Measurements from ENCODE around the gene VEPH1. TPM values are rescaled to one million over a fixed set of nuclear protein-coding genes. Genes with fewer than 3 reads are reported as not detected.

VEPH1 gene
- total RNA-seq, 1 experiment from 2014 or later: 7.7 TPM

DNA sequence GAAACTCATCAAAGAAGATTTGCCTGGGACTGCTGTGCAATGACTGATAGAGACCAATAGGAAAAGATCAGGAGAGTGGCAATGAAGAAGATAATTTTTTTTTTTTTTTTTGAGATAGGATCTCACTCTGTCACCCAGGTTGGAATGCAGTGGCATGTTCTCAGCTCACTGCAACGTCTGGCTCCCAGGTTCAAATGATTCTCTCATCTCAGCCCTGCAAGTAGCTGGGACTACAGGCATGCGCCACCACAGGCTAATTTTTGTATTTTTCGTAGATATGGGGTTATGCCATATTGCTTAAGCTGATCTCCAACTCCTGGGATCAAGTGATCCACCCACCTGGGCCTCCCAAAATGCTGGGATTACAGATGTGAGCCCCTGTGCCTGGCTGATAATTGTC is 226.4 kb downstream of the VEPH1 start:
- Histone ChIP-seq H3K9ac (ENCODE audit: extremely low read depth, insufficient read length, low read length) (no peak overlapping the region), H4K91ac (ENCODE audit: insufficient read length, low read depth, low read length) (no peak overlapping the region), H2BK20ac (ENCODE audit: low read depth, low read length, poor library complexity, severe bottlenecking) (no peak overlapping the region), H2AFZ (ENCODE audit: low read length) (no peak overlapping the region), H3K18ac (ENCODE audit: insufficient read length, low read depth, low read length) (no peak overlapping the region), H3K4me1 (ENCODE audit: insufficient read depth, low read length) (peaks cover 14% of the 10 kb centered on the region; the same call in 1 of the 2 replicates), H3K27me3 (ENCODE audit: insufficient read depth, low read length) (no peaks in the 10 kb centered on the region), H3K4me2 (ENCODE audit: insufficient read depth, insufficient read length, low read length) (no peak overlapping the region), H3K14ac (ENCODE audit: insufficient read depth, low read length) (no peak overlapping the region), H3K27ac (ENCODE audit: insufficient read length, low read depth, low read length) (no peak overlapping the region), H2BK12ac (ENCODE audit: insufficient read length, low read depth, low read length) (no peak overlapping the region), H4K8ac (replicated peaks; ENCODE audit: insufficient read length, low read depth, low read length) (no peak overlapping the region), H3K23ac (ENCODE audit: insufficient read length, low read depth, low read length) (no peak overlapping the region), H3K79me2 (ENCODE audit: insufficient read depth, low read length) (no peaks in the 10 kb centered on the region), H4K5ac (ENCODE audit: insufficient read length, low read depth, low read length) (no peak overlapping the region), H2AK5ac (ENCODE audit: insufficient read length, low read length) (no peak overlapping the region), H3T11ph (ENCODE audit: low read length) (no peak overlapping the region), H2BK120ac (ENCODE audit: low read depth, low read length, poor library complexity, severe bottlenecking) (no peak overlapping the region), H2BK15ac (ENCODE audit: low read depth, low read length) (no peak overlapping the region), H3K56ac (ENCODE audit: insufficient read length, low read depth, low read length) (no peak overlapping the region), H3K4ac (ENCODE audit: low read depth, low read length) (no peak overlapping the region), H3K9me3 (ENCODE audit: control insufficient read depth, low read depth, low read length) (no peaks in the 10 kb centered on the region), H4K20me1 (ENCODE audit: control insufficient read depth, insufficient read depth, insufficient read length) (no peaks in the 10 kb centered on the region), H2BK5ac (ENCODE audit: insufficient read length, low read length) (no peak overlapping the region), H3K79me1 (ENCODE audit: insufficient read depth, low read depth, low read length, poor library complexity, severe bottlenecking) (no peaks in the 10 kb centered on the region), H3K23me2 (ENCODE audit: insufficient read length, low read depth, low read length, poor library complexity, severe bottlenecking) (no peaks in the 10 kb centered on the region)
- WGBS (ENCODE audit: extremely low coverage, insufficient read length, low lambda C conversion rate): no CpG with 5 or more reads among the region's 3 CpGs
- DNase-seq: no peak
- TF ChIP-seq, protein P1, sequence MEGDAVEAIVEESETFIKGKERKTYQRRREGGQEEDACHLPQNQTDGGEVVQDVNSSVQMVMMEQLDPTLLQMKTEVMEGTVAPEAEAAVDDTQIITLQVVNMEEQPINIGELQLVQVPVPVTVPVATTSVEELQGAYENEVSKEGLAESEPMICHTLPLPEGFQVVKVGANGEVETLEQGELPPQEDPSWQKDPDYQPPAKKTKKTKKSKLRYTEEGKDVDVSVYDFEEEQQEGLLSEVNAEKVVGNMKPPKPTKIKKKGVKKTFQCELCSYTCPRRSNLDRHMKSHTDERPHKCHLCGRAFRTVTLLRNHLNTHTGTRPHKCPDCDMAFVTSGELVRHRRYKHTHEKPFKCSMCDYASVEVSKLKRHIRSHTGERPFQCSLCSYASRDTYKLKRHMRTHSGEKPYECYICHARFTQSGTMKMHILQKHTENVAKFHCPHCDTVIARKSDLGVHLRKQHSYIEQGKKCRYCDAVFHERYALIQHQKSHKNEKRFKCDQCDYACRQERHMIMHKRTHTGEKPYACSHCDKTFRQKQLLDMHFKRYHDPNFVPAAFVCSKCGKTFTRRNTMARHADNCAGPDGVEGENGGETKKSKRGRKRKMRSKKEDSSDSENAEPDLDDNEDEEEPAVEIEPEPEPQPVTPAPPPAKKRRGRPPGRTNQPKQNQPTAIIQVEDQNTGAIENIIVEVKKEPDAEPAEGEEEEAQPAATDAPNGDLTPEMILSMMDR (conservative IDR thresholded peaks at IDR 0.05): no peak
- Mint-ChIP-seq H3K4me1 (peaks cover 30 to 32% of the 10 kb centered on the region in 2 experiments), H3K4me3 (no peak overlapping the region), H3K36me3 (ENCODE audit: insufficient read depth in 1 of 3, low read depth in 3 of 3) (no peaks in the 10 kb centered on the region), H3K27ac (no peak overlapping the region), H3K9me3 (no peaks in the 10 kb centered on the region), H3K27me3 (ENCODE audit: low read depth) (no peaks in the 10 kb centered on the region; the same call in 1 of the 2 replicates)
